Spleen (tissue), 7 donors: Measurements from ENCODE around the gene ALX4.

Source experiments
- POLR2A ChIP-seq, 3 donors: fragments of 450-650 bp; IDR thresholded peaks; one replicate each; pipeline ENCODE4 v1.5.1; 2017; ENCODE audit warnings: antibody characterized with exemption in 3 of 3, mild to moderate bottlenecking in 1 of 3
- POLR2AphosphoS5 ChIP-seq, 3 donors: sonication (generic); formaldehyde crosslinking; IDR thresholded peaks; one replicate each; pipeline ENCODE4 v1.5.1; 2017; ENCODE audit warnings: antibody characterized with exemption in 3 of 3
- TF ChIP-seq, protein P1 (sequence below), 11 experiments: fragments of 200-600 bp in 7 of 11; fragments of 450-650 bp in 4 of 11; sonication (generic) in 4 of 11; IDR thresholded peaks in 8 of 11; conservative IDR thresholded peaks in 3 of 11; 1 replicate in 7 of 11; 2 replicates in 4 of 11; pipeline versions ENCODE4 v1.4.0 to v1.8.0; 2016 to 2021; ENCODE audit warnings: antibody characterized with exemption in 11 of 11, inconsistent platforms in 4 of 11, mild to moderate bottlenecking in 1 of 11
- donor health status: DM: no; HTN: no; CAD: no; lungs with moderate emphysema.
- donor health status: DM: no; HTN: no; CAD: no.
- donor health status: DM: no; HTN: no; CAD: no.

DNA sequence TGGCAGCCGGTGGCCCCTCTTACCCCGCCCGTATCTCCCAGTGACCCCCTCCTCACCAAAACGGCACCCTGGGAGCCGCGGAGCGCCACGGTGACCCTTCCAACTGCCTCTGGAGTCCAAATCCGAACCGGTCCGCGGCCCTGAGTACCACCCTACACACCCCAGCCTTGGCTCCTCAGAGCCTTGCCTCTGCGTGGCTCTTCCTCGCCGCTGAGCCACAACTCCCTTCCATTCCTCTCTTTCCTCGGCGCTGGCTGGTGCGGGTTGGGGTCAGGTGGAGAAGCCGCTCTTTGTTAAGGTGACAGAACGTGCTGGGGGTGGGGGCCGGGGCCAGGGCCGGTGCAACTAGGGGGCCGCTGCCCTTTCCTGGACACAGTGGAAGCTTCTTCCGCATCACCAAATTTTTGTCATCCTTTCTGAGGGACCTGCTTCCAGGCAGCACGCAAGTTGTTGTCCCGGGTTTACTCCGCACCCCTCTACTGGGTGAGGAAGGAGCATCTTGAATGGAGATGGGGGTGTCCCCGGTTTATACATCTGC is 6.5 kb downstream of the ALX4 start:
- no peak for TF ChIP-seq POLR2A (IDR thresholded peaks at IDR 0.05)
- TF ChIP-seq, protein P1, sequence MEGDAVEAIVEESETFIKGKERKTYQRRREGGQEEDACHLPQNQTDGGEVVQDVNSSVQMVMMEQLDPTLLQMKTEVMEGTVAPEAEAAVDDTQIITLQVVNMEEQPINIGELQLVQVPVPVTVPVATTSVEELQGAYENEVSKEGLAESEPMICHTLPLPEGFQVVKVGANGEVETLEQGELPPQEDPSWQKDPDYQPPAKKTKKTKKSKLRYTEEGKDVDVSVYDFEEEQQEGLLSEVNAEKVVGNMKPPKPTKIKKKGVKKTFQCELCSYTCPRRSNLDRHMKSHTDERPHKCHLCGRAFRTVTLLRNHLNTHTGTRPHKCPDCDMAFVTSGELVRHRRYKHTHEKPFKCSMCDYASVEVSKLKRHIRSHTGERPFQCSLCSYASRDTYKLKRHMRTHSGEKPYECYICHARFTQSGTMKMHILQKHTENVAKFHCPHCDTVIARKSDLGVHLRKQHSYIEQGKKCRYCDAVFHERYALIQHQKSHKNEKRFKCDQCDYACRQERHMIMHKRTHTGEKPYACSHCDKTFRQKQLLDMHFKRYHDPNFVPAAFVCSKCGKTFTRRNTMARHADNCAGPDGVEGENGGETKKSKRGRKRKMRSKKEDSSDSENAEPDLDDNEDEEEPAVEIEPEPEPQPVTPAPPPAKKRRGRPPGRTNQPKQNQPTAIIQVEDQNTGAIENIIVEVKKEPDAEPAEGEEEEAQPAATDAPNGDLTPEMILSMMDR (IDR thresholded peaks at IDR 0.05 in 8 of 11, conservative IDR thresholded peaks at IDR 0.05 in 3 of 11), result no peak
- TF ChIP-seq POLR2AphosphoS5 (IDR thresholded peaks at IDR 0.05), result no peak
